Breast epithelium (tissue), 4 donors: ENCODE measurements around the gene MTNR1B. TPM values are rescaled to one million over a fixed set of nuclear protein-coding genes. Genes with fewer than 3 reads are reported as not detected.

Experiments used
- DNase-seq, 2 donors: peaks; one replicate each; pipeline ENCODE4 v3.0.0-alpha.2; 2019; ENCODE audit warnings: low spot score in 2 of 2
- H3K27ac ChIP-seq, 2 donors: fragments of 200-600 bp; sonication (generic) in 1 of 2; one replicate each; pipeline ENCODE4 v1.5.1; 2016 to 2019; ENCODE audit warnings: mild to moderate bottlenecking in 1 of 2
- H3K27me3 ChIP-seq, 2 donors: fragments of 200-600 bp; sonication (generic) in 1 of 2; one replicate each; pipeline versions ENCODE4 v1.5.1 to v1.6.0; 2017 to 2019; ENCODE audit warnings: control low read depth in 1 of 2, mild to moderate bottlenecking in 1 of 2
- H3K36me3 ChIP-seq: fragments of 200-600 bp; one replicate; pipeline ENCODE4 v1.5.1; 2019
- H3K4me1 ChIP-seq, 2 donors: fragments of 200-600 bp; sonication (generic); one replicate each; pipeline ENCODE4 v1.5.1; 2016 to 2019; ENCODE audit warnings: control low read depth in 1 of 2
- H3K4me3 ChIP-seq, 3 donors: fragments of 200-600 bp; sonication (generic); 1 replicate in 2 of 3; 2 replicates in 1 of 3; pipeline ENCODE4 v1.5.1; 2016 to 2019; ENCODE audit warnings: mild to moderate bottlenecking in 3 of 3, moderate library complexity in 2 of 3
- H3K9me3 ChIP-seq, 2 donors: fragments of 200-600 bp; sonication (generic) in 1 of 2; one replicate each; pipeline ENCODE4 v1.5.1; 2016 to 2019; ENCODE audit warnings: control low read depth in 1 of 2
- CTCF ChIP-seq, 3 donors: fragments of 450-650 bp; IDR thresholded peaks; one replicate each; pipeline ENCODE4 v1.5.1; 2016 to 2017; ENCODE audit warnings: antibody characterized with exemption in 3 of 3, mild to moderate bottlenecking in 3 of 3, moderate library complexity in 3 of 3
- POLR2A ChIP-seq: fragments of 450-650 bp; IDR thresholded peaks from one replicate; pipeline ENCODE4 v1.6.1; 2016; ENCODE audit warnings: antibody characterized with exemption, mild to moderate bottlenecking, moderate library complexity
- POLR2AphosphoS5 ChIP-seq, 3 donors: sonication (generic); formaldehyde crosslinking; IDR thresholded peaks; one replicate each; pipeline ENCODE4 v1.6.1; 2017; ENCODE audit warnings: antibody characterized with exemption in 3 of 3
- intact Hi-C: fragments of 100-400 bp; cut with DNase I; formaldehyde crosslinking; loops from one replicate; pipeline ENCODE4 v1.15.1; 2023; ENCODE audit warnings: low total_unique reads
- total RNA-seq, 3 donors: library from RNA; depleted of rRNA; stranded (reverse); fragments of >200 nt; gene quantifications; one replicate each; pipeline ENCODE4 v1.1.0, GENCODE V29; 2016

Gene MTNR1B
- total RNA-seq, 3 donors from 2014 or later: not detected

- Histone ChIP-seq H3K9me3 (peaks cover 0 to 9% of the 10 kb centered on the region in 2 donors), H3K27me3 (no peaks in the 10 kb centered on the region), H3K27ac (no peak overlapping the region), H3K4me3 (no peak overlapping the region), H3K4me1 (no peaks in the 10 kb centered on the region), H3K36me3 (no peaks in the 10 kb centered on the region)
- no peak for DNase-seq
- intact Hi-C loops: no loop called here
- TF ChIP-seq POLR2AphosphoS5 (IDR thresholded peaks at IDR 0.05) (no peak), POLR2A (no peak), CTCF (IDR thresholded peaks at IDR 0.05) (no peak)
Measured at GRCh38 chr11:92954003-92954402, 15.4 kb upstream of the MTNR1B start.

GRCh38 chr11:92955860-92956259 lies 13.6 kb upstream of the MTNR1B start:
- DNase-seq: no peak
- Histone ChIP-seq H3K27ac (no peak overlapping the region), H3K9me3 (no peaks in the 10 kb centered on the region), H3K36me3 (no peaks in the 10 kb centered on the region), H3K4me1 (no peaks in the 10 kb centered on the region), H3K4me3 (no peak overlapping the region), H3K27me3 (no peaks in the 10 kb centered on the region)
- TF ChIP-seq CTCF (IDR thresholded peaks at IDR 0.05): no peak
- TF ChIP-seq POLR2A: no peak
- TF ChIP-seq POLR2AphosphoS5 (IDR thresholded peaks at IDR 0.05): no peak
- intact Hi-C loops: no loop called here

- TF ChIP-seq POLR2AphosphoS5 (IDR thresholded peaks at IDR 0.05) (no peak), POLR2A (no peak), CTCF (IDR thresholded peaks at IDR 0.05) (no peak)
- no peaks in the 10 kb centered on the region for H3K27me3 ChIP-seq
Measured at GRCh38 chr11:92960886-92961285, 8.6 kb upstream of the MTNR1B start.

GRCh38 chr11:92962446-92962845 lies 7.0 kb upstream of the MTNR1B start:
- no peak overlapping the region for H3K4me3 ChIP-seq
- H3K4me1 ChIP-seq: no peaks in the 10 kb centered on the region
- no peak for DNase-seq
- TF ChIP-seq CTCF (IDR thresholded peaks at IDR 0.05) (no peak), POLR2A (no peak), POLR2AphosphoS5 (IDR thresholded peaks at IDR 0.05) (no peak)
- H3K36me3 ChIP-seq: no peaks in the 10 kb centered on the region
- peaks cover 0 to 5% of the 10 kb centered on the region in 2 donors for H3K27me3 ChIP-seq
- no peak overlapping the region for H3K27ac ChIP-seq
- no peaks in the 10 kb centered on the region for H3K9me3 ChIP-seq
- intact Hi-C loops: no loop called here

More at GRCh38 chr11:92960886-92961285, 8.6 kb upstream of the MTNR1B start:
- intact Hi-C loops: no loop called here
- H3K36me3 ChIP-seq: no peaks in the 10 kb centered on the region
- no peak overlapping the region for H3K27ac ChIP-seq
- H3K4me3 ChIP-seq: no peak overlapping the region
- H3K9me3 ChIP-seq: no peaks in the 10 kb centered on the region
- no peak for DNase-seq
- H3K4me1 ChIP-seq: no peaks in the 10 kb centered on the region

GRCh38 chr11:92964471-92964870 lies 5.0 kb upstream of the MTNR1B start:
- Histone ChIP-seq H3K9me3 (no peaks in the 10 kb centered on the region), H3K4me1 (no peaks in the 10 kb centered on the region), H3K27ac (no peak overlapping the region), H3K4me3 (no peak overlapping the region), H3K36me3 (no peaks in the 10 kb centered on the region), H3K27me3 (peaks cover 0 to 16% of the 10 kb centered on the region in 2 donors)
- peak in 1 of 2 donors; percentile 37 for DNase-seq
- TF ChIP-seq POLR2AphosphoS5 (IDR thresholded peaks at IDR 0.05) (no peak), POLR2A (no peak), CTCF (IDR thresholded peaks at IDR 0.05) (no peak)
- intact Hi-C loops: no loop called here
